ENCODE measurements around the gene ARID4B. TPM values are rescaled to one million over a fixed set of nuclear protein-coding genes. Genes with fewer than 3 reads are reported as not detected.
A peak's percentile ranks its signal among the peaks of the same experiment; 100 is the strongest.

ARID4B gene
- total and polyA plus RNA-seq, 4 experiments from 2014 or later: 34.8 to 99.5 (median 90.8) TPM

DNA sequence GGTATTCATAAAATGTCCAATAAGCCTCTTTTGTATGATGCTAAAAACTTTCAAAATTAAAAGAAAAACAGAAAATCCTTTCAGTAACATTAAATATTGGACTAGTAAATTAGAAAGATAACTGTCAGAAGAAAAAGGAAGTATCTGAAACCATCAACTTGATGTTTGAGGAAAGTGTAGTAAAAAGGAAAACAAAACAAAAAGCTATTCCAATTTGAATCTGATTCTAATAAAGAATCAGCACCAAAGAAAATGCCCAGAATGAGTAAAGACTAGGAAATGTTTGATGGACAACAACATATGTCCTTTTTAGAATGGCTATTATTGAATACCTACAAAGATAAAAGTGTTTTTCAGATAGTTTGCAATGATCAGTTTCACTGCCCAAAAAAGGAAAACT, 87.0 kb downstream of the ARID4B start:
- Mint-ChIP-seq H3K4me3 (peak overlapping the region in 1 of 8 donors; percentile 17), H3K36me3 (peaks cover 23 to 56% of the 10 kb centered on the region in 2 donors), H3K4me1 (peaks cover 35 to 52% (median 43%) of the 10 kb centered on the region in 4 donors), H3K27me3 (no peaks in the 10 kb centered on the region), H3K9me3 (no peaks in the 10 kb centered on the region), H3K27ac (peak overlapping the region in 4 of 7 donors; percentile 11 to 66 (median 58))
- Histone ChIP-seq H3K9me3 (ENCODE audit: control insufficient read depth in 1 of 2, low read length in 2 of 2) (no peaks in the 10 kb centered on the region), H3K27me3 (ENCODE audit: insufficient read depth, low read length) (no peaks in the 10 kb centered on the region), H3K36me3 (ENCODE audit: insufficient read depth, low read length) (peaks cover 6% of the 10 kb centered on the region), H3K27ac (ENCODE audit: low read depth, low read length) (no peak overlapping the region), H3K4me1 (ENCODE audit: insufficient read depth, low read length) (peaks cover 40% of the 10 kb centered on the region), H3K4me3 (ENCODE audit: low read length in 2 of 2) (no peak overlapping the region)
- DNase-seq: no peak
- ChIA-PET POLR2A (ENCODE audit: partially characterized antibody) (no interaction called here), CTCF (ENCODE audit: partially characterized antibody) (interaction anchor here (2.4 kb wide), 2 partner anchors 11 to 175 kb away, joined by 12 to 24 read pairs; no protein-coding TSS in a partner anchor)
- intact Hi-C loops (cut with micrococcal nuclease): no loop called here

DNA sequence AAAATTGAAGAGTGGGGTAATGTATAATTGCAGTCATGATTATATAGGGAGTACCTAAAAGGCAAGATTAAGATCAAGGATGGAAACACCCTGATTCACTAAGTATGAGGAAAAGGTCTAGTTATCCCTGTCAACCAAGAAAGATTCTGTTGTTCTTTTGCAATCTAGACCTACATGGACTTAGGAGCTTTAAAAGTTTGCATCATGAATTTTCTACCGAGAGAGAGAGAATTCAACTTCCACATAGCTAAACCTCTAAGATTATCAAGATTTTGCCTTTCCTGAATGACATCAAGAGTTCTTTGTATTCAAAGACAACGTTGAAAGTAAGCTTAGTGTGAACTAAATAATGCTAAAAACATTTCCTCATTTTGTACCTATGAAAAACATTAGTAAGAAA, 88.1 kb downstream of the ARID4B start:
- Mint-ChIP-seq H3K4me1 (peaks cover 29 to 43% (median 35%) of the 10 kb centered on the region in 4 donors), H3K36me3 (peaks cover 21 to 60% of the 10 kb centered on the region in 2 donors), H3K9me3 (no peaks in the 10 kb centered on the region), H3K4me3 (peak overlapping the region in 2 of 8 donors; percentile 5 to 17), H3K27me3 (no peaks in the 10 kb centered on the region), H3K27ac (peak overlapping the region in 5 of 7 donors; percentile 30 to 86 (median 63))
- H3K9me3 ChIP-seq (ENCODE audit: control insufficient read depth in 1 of 2, low read length in 2 of 2): no peaks in the 10 kb centered on the region
- intact Hi-C loops (cut with micrococcal nuclease): no loop called here
- DNase-seq: peak in 2 of 5 donors; percentile 9 to 10
- peaks cover 16% of the 10 kb centered on the region for H3K36me3 ChIP-seq (ENCODE audit: insufficient read depth, low read length)
- H3K27ac ChIP-seq (ENCODE audit: low read depth, low read length): no peak overlapping the region
- no peak overlapping the region for H3K4me3 ChIP-seq (ENCODE audit: low read length in 2 of 2)
- ChIA-PET POLR2A (ENCODE audit: partially characterized antibody) (no interaction called here), CTCF (ENCODE audit: partially characterized antibody) (interaction anchor here (0.7 to 3.9 kb wide), 3 partner anchors 8 to 176 kb away, joined by 3 to 25 read pairs (median 4); no protein-coding TSS in a partner anchor)
- peaks cover 30% of the 10 kb centered on the region for H3K4me1 ChIP-seq (ENCODE audit: insufficient read depth, low read length)
- H3K27me3 ChIP-seq (ENCODE audit: insufficient read depth, low read length): no peaks in the 10 kb centered on the region

DNA sequence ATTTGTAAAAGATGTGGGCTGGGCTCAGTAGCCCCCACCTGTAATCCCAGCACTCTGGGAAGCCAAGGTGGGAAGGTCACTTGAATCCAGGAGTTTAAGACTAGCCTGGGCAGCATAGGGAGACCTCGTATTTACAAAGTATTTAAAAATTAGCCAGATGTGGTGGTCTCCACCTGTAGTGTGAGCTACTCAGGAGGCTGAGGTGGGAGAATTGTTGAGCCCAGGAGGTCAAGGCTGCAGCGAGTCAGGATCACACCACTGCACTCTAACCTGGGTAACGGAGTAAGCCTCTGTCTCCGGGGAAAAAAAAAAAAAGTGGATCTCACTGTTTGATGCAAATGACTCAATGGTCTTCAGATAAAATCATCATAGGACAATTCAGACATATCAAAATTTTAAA, 89.4 kb downstream of the ARID4B start:
- CTCF ChIA-PET (ENCODE audit: partially characterized antibody): interaction anchor here (0.7 to 3.9 kb wide), 2 partner anchors 11 to 178 kb away, joined by 5 to 25 read pairs; no protein-coding TSS in a partner anchor
- Histone ChIP-seq H3K4me3 (ENCODE audit: low read length in 2 of 2) (no peak overlapping the region), H3K4me1 (ENCODE audit: insufficient read depth, low read length) (peaks cover 24% of the 10 kb centered on the region), H3K36me3 (ENCODE audit: insufficient read depth, low read length) (peaks cover 24% of the 10 kb centered on the region), H3K27ac (ENCODE audit: low read depth, low read length) (no peak overlapping the region), H3K27me3 (ENCODE audit: insufficient read depth, low read length) (no peaks in the 10 kb centered on the region), H3K9me3 (ENCODE audit: control insufficient read depth in 1 of 2, low read length in 2 of 2) (no peaks in the 10 kb centered on the region)
- no peak overlapping the region for H3K4me3 Mint-ChIP-seq
- DNase-seq: no peak
- H3K4me1 Mint-ChIP-seq: peaks cover 21 to 33% (median 26%) of the 10 kb centered on the region in 4 donors
- no peaks in the 10 kb centered on the region for H3K9me3 Mint-ChIP-seq
- H3K27ac Mint-ChIP-seq: peak overlapping the region in 2 of 7 donors; percentile 14 to 56
- peaks cover 23 to 61% of the 10 kb centered on the region in 2 donors for H3K36me3 Mint-ChIP-seq
- intact Hi-C loops (cut with micrococcal nuclease): no loop called here
- POLR2A ChIA-PET (ENCODE audit: partially characterized antibody): no interaction called here
- H3K27me3 Mint-ChIP-seq: no peaks in the 10 kb centered on the region

GRCh38 chr1:235236128-235236527, 91.9 kb downstream of the ARID4B start:
- no peak overlapping the region for H3K4me3 Mint-ChIP-seq
- no peak overlapping the region for H3K27ac ChIP-seq (ENCODE audit: low read depth, low read length)
- peaks cover 16 to 24% (median 19%) of the 10 kb centered on the region in 4 donors for H3K4me1 Mint-ChIP-seq
- ChIA-PET POLR2A (ENCODE audit: partially characterized antibody) (interaction anchor here (1.2 kb wide), 2 partner anchors 90 to 181 kb away, joined by 3 to 7 read pairs; no protein-coding TSS in a partner anchor), CTCF (ENCODE audit: partially characterized antibody) (interaction anchor here (0.8 to 1.0 kb wide), 2 partner anchors 13 to 181 kb away, joined by 4 to 5 read pairs; no protein-coding TSS in a partner anchor)
- H3K4me1 ChIP-seq (ENCODE audit: insufficient read depth, low read length): peaks cover 16% of the 10 kb centered on the region
- H3K9me3 ChIP-seq (ENCODE audit: control insufficient read depth in 1 of 2, low read length in 2 of 2): no peaks in the 10 kb centered on the region
- H3K27me3 Mint-ChIP-seq: no peaks in the 10 kb centered on the region
- peaks cover 23 to 63% of the 10 kb centered on the region in 2 donors for H3K36me3 Mint-ChIP-seq
- no peak overlapping the region for H3K4me3 ChIP-seq (ENCODE audit: low read length in 2 of 2)
- H3K9me3 Mint-ChIP-seq: no peaks in the 10 kb centered on the region
- DNase-seq: no peak
- H3K27me3 ChIP-seq (ENCODE audit: insufficient read depth, low read length): no peaks in the 10 kb centered on the region
- intact Hi-C loops (cut with micrococcal nuclease): no loop called here
- peak overlapping the region in 2 of 7 donors; percentile 8 to 11 for H3K27ac Mint-ChIP-seq
- peaks cover 31% of the 10 kb centered on the region for H3K36me3 ChIP-seq (ENCODE audit: insufficient read depth, low read length)

DNA sequence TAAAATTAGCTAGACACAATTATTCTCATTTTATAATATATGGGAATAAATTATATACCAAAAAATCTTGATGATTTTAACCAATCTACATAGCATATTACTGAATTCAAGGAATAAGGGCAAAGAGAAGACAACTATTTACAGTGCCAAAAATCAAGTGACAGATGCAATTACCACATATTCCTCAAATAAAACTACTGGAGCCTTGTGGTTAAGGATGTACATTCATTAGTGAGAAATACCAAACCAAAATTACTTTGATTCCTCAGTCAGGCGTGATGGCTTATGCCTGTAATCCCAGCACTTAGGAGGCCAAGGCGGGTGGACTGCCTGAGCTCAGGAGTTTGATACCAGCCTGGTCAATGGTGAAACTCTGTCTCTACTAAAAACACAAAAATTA, 98.1 kb downstream of the ARID4B start:
- Histone ChIP-seq H3K36me3 (ENCODE audit: insufficient read depth, low read length) (peaks cover 48% of the 10 kb centered on the region), H3K4me1 (ENCODE audit: insufficient read depth, low read length) (no peaks in the 10 kb centered on the region), H3K4me3 (ENCODE audit: low read length in 2 of 2) (no peak overlapping the region), H3K9me3 (ENCODE audit: control insufficient read depth in 1 of 2, low read length in 2 of 2) (no peaks in the 10 kb centered on the region), H3K27me3 (ENCODE audit: insufficient read depth, low read length) (no peaks in the 10 kb centered on the region), H3K27ac (ENCODE audit: low read depth, low read length) (no peak overlapping the region)
- no peaks in the 10 kb centered on the region for H3K9me3 Mint-ChIP-seq
- no peaks in the 10 kb centered on the region for H3K27me3 Mint-ChIP-seq
- H3K36me3 Mint-ChIP-seq: peaks cover 22 to 52% of the 10 kb centered on the region in 2 donors
- H3K4me1 Mint-ChIP-seq: peaks cover 4 to 7% (median 5%) of the 10 kb centered on the region in 4 donors
- H3K4me3 Mint-ChIP-seq: no peak overlapping the region
- CTCF ChIA-PET (ENCODE audit: partially characterized antibody): interaction anchor here (0.6 to 3.0 kb wide), 3 partner anchors 13 to 186 kb away, joined by 3 to 11 read pairs (median 3); no protein-coding TSS in a partner anchor
- POLR2A ChIA-PET (ENCODE audit: partially characterized antibody): interaction anchor here (0.6 kb wide), 1 partner anchor 34 kb away, joined by 3 read pairs; no protein-coding TSS in a partner anchor
- H3K27ac Mint-ChIP-seq: no peak overlapping the region
- no peak for DNase-seq
- intact Hi-C loops (cut with micrococcal nuclease): no loop called here

DNA sequence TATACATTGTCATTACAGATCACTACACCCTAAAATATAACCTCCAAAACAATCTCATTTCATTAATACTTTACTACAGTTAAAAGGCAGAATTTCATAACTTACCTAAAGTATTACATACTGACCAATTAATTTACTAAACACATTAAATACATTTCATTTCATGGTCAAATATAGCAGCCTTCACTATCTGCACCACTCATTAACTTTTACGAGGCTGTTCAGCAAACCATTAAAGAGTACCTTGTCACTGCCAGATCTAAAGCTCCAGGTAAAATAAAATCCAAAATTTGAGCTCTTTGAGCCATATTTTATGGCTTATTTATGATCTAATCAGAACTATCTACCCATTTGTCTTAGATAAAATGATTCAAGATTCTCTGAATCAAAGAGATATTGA, 100.6 kb downstream of the ARID4B start:
- peaks cover 51% of the 10 kb centered on the region for H3K36me3 ChIP-seq (ENCODE audit: insufficient read depth, low read length)
- Mint-ChIP-seq H3K27me3 (no peaks in the 10 kb centered on the region), H3K27ac (peak overlapping the region; percentile 2 to 78 (median 22)), H3K4me1 (peaks cover 3 to 7% (median 5%) of the 10 kb centered on the region in 4 donors), H3K36me3 (peaks cover 20 to 54% of the 10 kb centered on the region in 2 donors), H3K9me3 (no peaks in the 10 kb centered on the region), H3K4me3 (no peak overlapping the region)
- H3K4me3 ChIP-seq (ENCODE audit: low read length in 2 of 2): no peak overlapping the region
- H3K27ac ChIP-seq (ENCODE audit: low read depth, low read length): no peak overlapping the region
- intact Hi-C loops (cut with micrococcal nuclease): no loop called here
- H3K9me3 ChIP-seq (ENCODE audit: control insufficient read depth in 1 of 2, low read length in 2 of 2): no peaks in the 10 kb centered on the region
- ChIA-PET CTCF (ENCODE audit: partially characterized antibody) (interaction anchor here (0.7 to 1.0 kb wide), 2 partner anchors 12 to 192 kb away, joined by 3 to 5 read pairs; no protein-coding TSS in a partner anchor), POLR2A (ENCODE audit: partially characterized antibody) (interaction anchor here (0.7 kb wide), 2 partner anchors 22 to 195 kb away, joined by 3 read pairs; no protein-coding TSS in a partner anchor)
- H3K27me3 ChIP-seq (ENCODE audit: insufficient read depth, low read length): no peaks in the 10 kb centered on the region
- DNase-seq: no peak
- H3K4me1 ChIP-seq (ENCODE audit: insufficient read depth, low read length): no peaks in the 10 kb centered on the region

GRCh38 chr1:235226933-235227332, 101.0 kb downstream of the ARID4B start:
- ChIA-PET POLR2A (ENCODE audit: partially characterized antibody) (interaction anchor here (0.7 kb wide), 1 partner anchor 21 kb away, joined by 3 read pairs; no protein-coding TSS in a partner anchor), CTCF (ENCODE audit: partially characterized antibody) (interaction anchor here (0.7 to 2.2 kb wide), 3 partner anchors 11 to 192 kb away, joined by 3 to 7 read pairs (median 5); no protein-coding TSS in a partner anchor)
- H3K27me3 Mint-ChIP-seq: no peaks in the 10 kb centered on the region
- no peaks in the 10 kb centered on the region for H3K4me1 ChIP-seq (ENCODE audit: insufficient read depth, low read length)
- no peak overlapping the region for H3K27ac ChIP-seq (ENCODE audit: low read depth, low read length)
- H3K9me3 Mint-ChIP-seq: no peaks in the 10 kb centered on the region
- no peak overlapping the region for H3K4me3 ChIP-seq (ENCODE audit: low read length in 2 of 2)
- no peaks in the 10 kb centered on the region for H3K9me3 ChIP-seq (ENCODE audit: control insufficient read depth in 1 of 2, low read length in 2 of 2)
- no peak for DNase-seq
- H3K36me3 ChIP-seq (ENCODE audit: insufficient read depth, low read length): peaks cover 56% of the 10 kb centered on the region
- peak overlapping the region in 5 of 7 donors; percentile 2 to 78 (median 58) for H3K27ac Mint-ChIP-seq
- H3K36me3 Mint-ChIP-seq: peaks cover 20 to 53% of the 10 kb centered on the region in 2 donors
- intact Hi-C loops (cut with micrococcal nuclease): no loop called here
- no peak overlapping the region for H3K4me3 Mint-ChIP-seq
- H3K4me1 Mint-ChIP-seq: peaks cover 3 to 7% (median 5%) of the 10 kb centered on the region in 4 donors
- H3K27me3 ChIP-seq (ENCODE audit: insufficient read depth, low read length): no peaks in the 10 kb centered on the region
